H1 (cell line): Measurements from ENCODE around the gene LCP1. TPM values are rescaled to one million over a fixed set of nuclear protein-coding genes. Genes with fewer than 3 reads are reported as not detected.

Experiments used
- BACH1 ChIP-seq: IDR thresholded peaks from 2 replicates; pipeline ENCODE4 v1.6.1; 2012; ENCODE audit warnings: low read length, improper control_type of control experiment
- CHD2 ChIP-seq: IDR thresholded peaks from 2 replicates; pipeline ENCODE4 v1.6.1; 2012; ENCODE audit warnings: low read length, improper control_type of control experiment
- JUN ChIP-seq: IDR thresholded peaks from 2 replicates; pipeline ENCODE4 v1.6.1; 2011; ENCODE audit warnings: low read depth, mild to moderate bottlenecking, improper control_type of control experiment, low read length
- KDM5A ChIP-seq: fragments of 200-600 bp; IDR thresholded peaks from 2 replicates; pipeline ENCODE4 v1.7.1; 2012; ENCODE audit warnings: mild to moderate bottlenecking, low read length, inconsistent platforms, mixed read lengths
- SIX5 ChIP-seq: IDR thresholded peaks from 2 replicates; pipeline ENCODE4 v1.6.1; 2011; ENCODE audit warnings: mild to moderate bottlenecking, low read depth, low read length
- SP4 ChIP-seq: IDR thresholded peaks from 2 replicates; pipeline ENCODE4 v1.6.1; 2012; ENCODE audit warnings: low read length, inconsistent platforms
- TCF12 ChIP-seq: IDR thresholded peaks from 2 replicates; pipeline ENCODE4 v1.6.1; 2011; ENCODE audit warnings: low read depth, mild to moderate bottlenecking, low read length
- polyA plus RNA-seq, 7 experiments: library from polyadenylated mRNA; depleted of rRNA in 3 of 7; stranded (reverse) in 5 of 7; unstranded in 2 of 7; fragments of >200 nt in 5 of 7; fragments of 200-250 nt in 2 of 7; gene quantifications; 1 replicate in 5 of 7; 2 replicates in 1 of 7; 4 replicates in 1 of 7; pipeline versions ENCODE4 v1.2.1 to v1.2.3, GENCODE V29; 2011 to 2013; ENCODE audit warnings: missing spikeins in 2 of 7, mixed read lengths in 2 of 7
- total RNA-seq: library from RNA; stranded (reverse); fragmentation: NEBNext Ultra II Directional; extraction: Animal tissue kit (Norgen Biotek cat#: 25700); gene quantifications from 2 replicates; pipeline ENCODE4 v1.2.1, GENCODE V29; 2021

Gene LCP1
- total and polyA plus RNA-seq, 2 of the 8 experiments (the other 6 are each of a cell fraction or from before 2014, with no cell fraction given): 0.65 to 4.3 TPM

GRCh38 chr13:46213242-46213641, 31.3 kb upstream of the LCP1 start (continued):
- TF ChIP-seq SP4: no peak
- TF ChIP-seq JUN: no peak
- TF ChIP-seq KDM5A: no peak
- no peak for TF ChIP-seq CHD2
- no peak for TF ChIP-seq TCF12
- TF ChIP-seq BACH1: no peak
- no peak for TF ChIP-seq SIX5
